CMK (cell line): ENCODE data around the gene GNL3.

Experiments
- DNase-seq: peaks from one replicate; pipeline ENCODE4 v3.0.0-alpha.2; 2010; ENCODE audit warnings: low read depth

The GNL3 gene

GRCh38 chr3:52688266-52688665, 2.4 kb downstream of the GNL3 start:
- no peak for DNase-seq

- DNase-seq = no peak
Measured at GRCh38 chr3:52689151-52689550, 3.3 kb downstream of the GNL3 start.

GRCh38 chr3:52690560-52690959, 4.7 kb downstream of the GNL3 start:
- no peak for DNase-seq

- DNase-seq = no peak
Measured at GRCh38 chr3:52693071-52693470, 7.2 kb downstream of the GNL3 start.

- DNase-seq = no peak
Measured at GRCh38 chr3:52694528-52695189, 8.8 kb downstream of the GNL3 start.

- DNase-seq = no peak
Measured at GRCh38 chr3:52695798-52696671, 10.2 kb downstream of the GNL3 start.

- no peak for DNase-seq
Measured at GRCh38 chr3:52696830-52697631, 11.2 kb downstream of the GNL3 start.

- no peak for DNase-seq
Measured at GRCh38 chr3:52697632-52697965, 11.8 kb downstream of the GNL3 start.

- no peak for DNase-seq
Measured at GRCh38 chr3:52703341-52703740, 17.5 kb downstream of the GNL3 start.

- no peak for DNase-seq
Measured at GRCh38 chr3:52704611-52705437, 19.0 kb downstream of the GNL3 start.

- no peak for DNase-seq
Measured at GRCh38 chr3:52705438-52705687, 19.5 kb downstream of the GNL3 start.

GRCh38 chr3:52705688-52706686, 20.2 kb downstream of the GNL3 start, which contains the start of the genes GLT8D1 and SPCS1:
TSS of gene GLT8D1 (minus strand) at chr3:52705791. CDS start at chr3:52700460, 5,331 bp downstream.
TSS of gene SPCS1 (plus strand) at chr3:52706106. CDS start at chr3:52706247, 141 bp downstream.
- no peak for DNase-seq

- no peak for DNase-seq
Measured at GRCh38 chr3:52707585-52707984, 21.8 kb downstream of the GNL3 start.

- no peak for DNase-seq
Measured at GRCh38 chr3:52710512-52710911, 24.7 kb downstream of the GNL3 start.

GRCh38 chr3:52712291-52713212, 26.7 kb downstream of the GNL3 start:
- DNase-seq = no peak

- DNase-seq = no peak
Measured at GRCh38 chr3:52714335-52715302, 28.8 kb downstream of the GNL3 start.

- DNase-seq = no peak
Measured at GRCh38 chr3:52715714-52716305, 30.0 kb downstream of the GNL3 start.

- DNase-seq = no peak
Measured at GRCh38 chr3:52719618-52720017, 33.8 kb downstream of the GNL3 start.
